ENCODE measurements around the gene IKZF2.

IKZF2 gene

DNA sequence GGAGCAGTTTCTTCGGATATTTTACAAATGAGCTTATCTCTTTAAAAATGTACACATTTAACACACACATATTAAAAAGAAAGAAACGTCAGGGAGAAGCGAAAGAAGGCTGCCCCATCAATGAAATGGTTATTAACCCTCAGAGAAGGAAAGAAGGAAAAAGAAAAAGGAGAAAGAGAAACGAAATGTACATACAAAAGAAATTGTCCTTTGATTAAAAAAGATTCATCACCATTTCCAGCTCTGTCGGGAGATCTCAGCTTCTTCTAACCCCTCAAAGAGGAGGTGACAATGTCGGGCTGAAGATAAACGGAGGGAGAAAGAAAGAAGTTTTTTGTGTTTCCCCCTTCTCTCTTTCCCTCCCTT, 1.5 kb downstream of the IKZF2 start:
- DNase-seq (ENCODE audit: low read depth in 1 of 2, low spot score in 1 of 2), result no peak
- no peaks in the 10 kb centered on the region for H3K27me3 ChIP-seq (ENCODE audit: insufficient read depth, poor library complexity, severe bottlenecking)
- peak overlapping the region; percentile 16; the same call in 1 of the 2 replicates for H3K27ac ChIP-seq (replicated peaks)
- no peak for TF ChIP-seq SPI1 (IDR thresholded peaks at IDR 0.05; ENCODE audit: borderline replicate concordance, low read depth)
- TF ChIP-seq POLR2AphosphoS5 (IDR thresholded peaks at IDR 0.05; ENCODE audit: low read depth), result no peak
- TF ChIP-seq, protein P1, sequence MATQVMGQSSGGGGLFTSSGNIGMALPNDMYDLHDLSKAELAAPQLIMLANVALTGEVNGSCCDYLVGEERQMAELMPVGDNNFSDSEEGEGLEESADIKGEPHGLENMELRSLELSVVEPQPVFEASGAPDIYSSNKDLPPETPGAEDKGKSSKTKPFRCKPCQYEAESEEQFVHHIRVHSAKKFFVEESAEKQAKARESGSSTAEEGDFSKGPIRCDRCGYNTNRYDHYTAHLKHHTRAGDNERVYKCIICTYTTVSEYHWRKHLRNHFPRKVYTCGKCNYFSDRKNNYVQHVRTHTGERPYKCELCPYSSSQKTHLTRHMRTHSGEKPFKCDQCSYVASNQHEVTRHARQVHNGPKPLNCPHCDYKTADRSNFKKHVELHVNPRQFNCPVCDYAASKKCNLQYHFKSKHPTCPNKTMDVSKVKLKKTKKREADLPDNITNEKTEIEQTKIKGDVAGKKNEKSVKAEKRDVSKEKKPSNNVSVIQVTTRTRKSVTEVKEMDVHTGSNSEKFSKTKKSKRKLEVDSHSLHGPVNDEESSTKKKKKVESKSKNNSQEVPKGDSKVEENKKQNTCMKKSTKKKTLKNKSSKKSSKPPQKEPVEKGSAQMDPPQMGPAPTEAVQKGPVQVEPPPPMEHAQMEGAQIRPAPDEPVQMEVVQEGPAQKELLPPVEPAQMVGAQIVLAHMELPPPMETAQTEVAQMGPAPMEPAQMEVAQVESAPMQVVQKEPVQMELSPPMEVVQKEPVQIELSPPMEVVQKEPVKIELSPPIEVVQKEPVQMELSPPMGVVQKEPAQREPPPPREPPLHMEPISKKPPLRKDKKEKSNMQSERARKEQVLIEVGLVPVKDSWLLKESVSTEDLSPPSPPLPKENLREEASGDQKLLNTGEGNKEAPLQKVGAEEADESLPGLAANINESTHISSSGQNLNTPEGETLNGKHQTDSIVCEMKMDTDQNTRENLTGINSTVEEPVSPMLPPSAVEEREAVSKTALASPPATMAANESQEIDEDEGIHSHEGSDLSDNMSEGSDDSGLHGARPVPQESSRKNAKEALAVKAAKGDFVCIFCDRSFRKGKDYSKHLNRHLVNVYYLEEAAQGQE (IDR thresholded peaks at IDR 0.05; ENCODE audit: insufficient replicate concordance, low read depth), result no peak
- TF ChIP-seq CTCF (IDR thresholded peaks at IDR 0.05; ENCODE audit: insufficient read depth, low read length), result no peak
- no peak for TF ChIP-seq GABPA (IDR thresholded peaks at IDR 0.05; ENCODE audit: low read depth)
- H3K4me3 ChIP-seq (replicated peaks; ENCODE audit: insufficient read depth, low read length), result no peak overlapping the region

DNA sequence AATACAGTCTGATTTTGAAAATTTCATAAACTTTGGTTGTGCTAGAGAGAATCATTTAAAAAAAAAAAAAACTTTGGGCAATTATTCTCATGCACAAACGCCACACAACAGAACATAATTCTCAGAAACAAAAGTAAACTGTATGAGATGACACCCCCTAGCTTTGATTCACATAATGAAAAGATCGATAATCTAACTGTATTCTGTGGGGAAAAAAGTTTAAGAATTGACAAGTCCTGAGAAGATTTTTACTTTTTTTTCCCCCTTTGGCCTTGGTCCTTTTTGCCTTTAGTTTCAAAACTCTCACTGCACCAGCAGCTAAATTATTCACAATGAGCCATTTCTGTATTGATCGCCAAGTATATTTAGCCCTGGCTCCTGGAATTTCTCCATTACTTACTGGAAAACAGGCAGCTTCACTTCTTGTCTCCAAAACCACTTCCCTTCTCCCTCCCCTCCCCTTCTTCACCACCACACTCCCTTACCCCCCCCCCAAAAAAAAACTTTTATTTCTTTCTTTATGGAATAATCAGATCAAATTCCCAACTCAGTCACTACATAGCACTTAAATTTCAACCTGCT, 2.0 kb downstream of the IKZF2 start:
- no peaks in the 10 kb centered on the region for H3K27me3 ChIP-seq (ENCODE audit: insufficient read depth, poor library complexity, severe bottlenecking)
- TF ChIP-seq, protein P1 (IDR thresholded peaks at IDR 0.05; ENCODE audit: insufficient replicate concordance, low read depth), result no peak
- TF ChIP-seq SPI1 (IDR thresholded peaks at IDR 0.05; ENCODE audit: borderline replicate concordance, low read depth), result no peak
- no peak for TF ChIP-seq POLR2AphosphoS5 (IDR thresholded peaks at IDR 0.05; ENCODE audit: low read depth)
- TF ChIP-seq CTCF (IDR thresholded peaks at IDR 0.05; ENCODE audit: insufficient read depth, low read length), result no peak
- TF ChIP-seq GABPA (IDR thresholded peaks at IDR 0.05; ENCODE audit: low read depth), result no peak
- no peak overlapping the region for H3K4me3 ChIP-seq (replicated peaks; ENCODE audit: insufficient read depth, low read length)
- H3K27ac ChIP-seq (replicated peaks), result peak overlapping the region; percentile 18; the same call in 1 of the 2 replicates
- no peak for DNase-seq (ENCODE audit: low read depth in 1 of 2, low spot score in 1 of 2)

DNA sequence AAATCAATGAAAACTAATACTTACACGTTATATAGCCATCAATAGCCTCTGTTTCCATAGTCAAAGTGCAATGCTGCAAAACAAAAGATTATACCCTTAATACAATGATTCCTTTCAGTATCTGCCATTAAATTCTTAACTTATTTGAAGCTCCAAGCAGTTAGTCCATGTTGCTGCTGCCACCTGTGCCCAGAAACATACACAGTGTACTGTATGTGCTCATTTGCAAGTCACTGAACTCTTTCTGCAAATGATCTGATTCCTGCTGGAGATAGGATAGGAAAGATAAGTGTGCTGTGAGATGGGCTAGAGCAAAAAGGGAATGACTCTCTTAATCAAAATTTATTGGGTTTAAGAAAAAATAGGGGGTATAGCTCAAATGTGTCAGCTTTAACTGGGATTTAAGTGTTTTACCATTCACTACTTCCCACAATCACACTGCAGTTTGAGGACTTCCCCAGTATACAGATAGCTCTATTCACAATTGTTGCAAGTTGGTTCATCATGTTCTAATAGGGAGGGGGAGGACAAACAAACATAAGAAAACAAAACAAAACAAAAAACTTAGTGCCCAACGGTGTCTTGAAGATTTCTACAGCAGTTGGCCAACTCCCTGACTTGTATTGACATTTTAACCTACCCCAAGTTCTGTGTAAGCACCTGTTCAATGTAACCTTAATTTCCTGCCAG, 2.7 kb downstream of the IKZF2 start:
- TF ChIP-seq, protein P1 (IDR thresholded peaks at IDR 0.05; ENCODE audit: insufficient replicate concordance, low read depth), result no peak
- no peak for TF ChIP-seq SPI1 (IDR thresholded peaks at IDR 0.05; ENCODE audit: borderline replicate concordance, low read depth)
- no peak for TF ChIP-seq GABPA (IDR thresholded peaks at IDR 0.05; ENCODE audit: low read depth)
- no peak for TF ChIP-seq CTCF (IDR thresholded peaks at IDR 0.05; ENCODE audit: insufficient read depth, low read length)
- TF ChIP-seq POLR2AphosphoS5 (IDR thresholded peaks at IDR 0.05; ENCODE audit: low read depth), result no peak
- Histone ChIP-seq H3K27me3 (ENCODE audit: insufficient read depth, poor library complexity, severe bottlenecking) (no peaks in the 10 kb centered on the region), H3K4me3 (replicated peaks; ENCODE audit: insufficient read depth, low read length) (no peak overlapping the region), H3K27ac (replicated peaks) (peak overlapping the region; percentile 18; the same call in 1 of the 2 replicates)
- no peak for DNase-seq (ENCODE audit: low read depth in 1 of 2, low spot score in 1 of 2)

Measured in HL-60 (cell line).